GM12892 (cell line): ENCODE measurements around the gene ACTG1.

ENCODE experiments used
- POLR2A ChIP-seq: IDR thresholded peaks from 2 replicates; pipeline ENCODE4 v1.6.1; 2011; ENCODE audit warnings: low read depth, low read length, control low read depth
- POLR2AphosphoS5 ChIP-seq: IDR thresholded peaks from 2 replicates; pipeline ENCODE4 v1.6.1; 2011; ENCODE audit warnings: low read depth, low read length, control low read depth
- TAF1 ChIP-seq: IDR thresholded peaks from 2 replicates; pipeline ENCODE4 v1.6.1; 2011; ENCODE audit warnings: low read depth, mild to moderate bottlenecking, control low read depth, low read length, borderline replicate concordance

DNA sequence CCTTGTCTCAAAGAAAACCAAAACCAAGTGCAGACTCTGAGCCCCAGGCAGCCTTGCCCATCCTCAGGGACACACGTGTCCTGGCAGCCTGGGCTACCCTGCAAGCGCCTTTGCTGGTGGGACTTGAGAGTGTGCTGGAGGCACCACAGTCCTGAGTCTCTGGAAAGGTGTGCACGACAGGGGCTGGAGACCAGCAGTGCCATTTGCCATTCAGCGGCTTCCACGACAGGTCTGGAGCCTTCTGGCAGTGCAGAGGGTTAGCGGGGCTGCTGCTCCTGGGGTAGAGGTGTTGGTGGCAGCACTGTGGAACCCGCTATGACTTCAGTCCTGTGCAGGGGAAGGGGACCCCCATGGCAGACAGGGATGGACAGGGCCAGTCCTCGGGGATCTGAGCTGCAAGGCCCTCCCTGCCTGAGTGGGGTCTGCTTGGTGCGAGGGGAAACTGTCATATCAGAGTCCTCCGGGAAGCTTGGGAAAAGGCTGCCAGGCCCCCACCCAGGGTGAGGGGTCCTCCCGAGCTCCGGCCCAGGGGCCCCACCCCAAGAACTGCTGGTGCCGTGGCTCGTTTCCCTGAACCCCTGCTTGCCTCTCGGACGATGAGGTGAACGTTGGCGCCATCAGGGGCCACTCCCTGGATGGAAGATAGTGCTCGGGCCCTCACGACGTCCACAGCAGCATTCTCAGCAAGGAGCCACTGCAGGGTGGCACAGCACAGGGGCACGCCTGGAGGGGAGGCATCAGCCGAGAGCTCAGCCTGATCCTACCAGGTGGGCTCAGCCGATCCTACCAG, 32.8 kb upstream of the ACTG1 start:
- TF ChIP-seq POLR2A (no peak), TAF1 (no peak), POLR2AphosphoS5 (no peak)
